ENCODE data around the gene PDE7B. TPM values are rescaled to one million over a fixed set of nuclear protein-coding genes. Genes with fewer than 3 reads are reported as not detected.

PDE7B gene
- total RNA-seq, 1 experiment from 2014 or later: 1.3 TPM

DNA sequence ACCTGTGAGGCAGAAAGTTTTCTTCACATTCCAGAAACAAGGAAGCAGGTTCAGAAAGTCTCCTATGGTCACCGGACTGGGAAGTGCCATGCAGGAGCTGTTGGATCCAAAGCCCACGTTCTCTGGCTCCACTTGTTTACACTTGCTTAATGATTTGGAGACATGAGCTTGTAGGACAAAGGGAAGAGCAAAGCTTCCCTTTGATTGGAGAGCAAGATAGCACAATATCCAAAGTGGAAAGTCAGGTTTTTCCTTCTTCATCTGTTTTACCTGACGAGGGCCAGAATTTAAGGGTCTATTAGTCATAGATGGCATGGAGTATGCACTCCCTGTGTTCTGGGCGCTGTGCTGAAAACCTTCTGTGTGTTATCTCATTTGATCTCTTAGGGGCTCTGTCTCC is 81.2 kb downstream of the PDE7B start:
- DNase-seq (ENCODE audit: low read depth): no peak

DNA sequence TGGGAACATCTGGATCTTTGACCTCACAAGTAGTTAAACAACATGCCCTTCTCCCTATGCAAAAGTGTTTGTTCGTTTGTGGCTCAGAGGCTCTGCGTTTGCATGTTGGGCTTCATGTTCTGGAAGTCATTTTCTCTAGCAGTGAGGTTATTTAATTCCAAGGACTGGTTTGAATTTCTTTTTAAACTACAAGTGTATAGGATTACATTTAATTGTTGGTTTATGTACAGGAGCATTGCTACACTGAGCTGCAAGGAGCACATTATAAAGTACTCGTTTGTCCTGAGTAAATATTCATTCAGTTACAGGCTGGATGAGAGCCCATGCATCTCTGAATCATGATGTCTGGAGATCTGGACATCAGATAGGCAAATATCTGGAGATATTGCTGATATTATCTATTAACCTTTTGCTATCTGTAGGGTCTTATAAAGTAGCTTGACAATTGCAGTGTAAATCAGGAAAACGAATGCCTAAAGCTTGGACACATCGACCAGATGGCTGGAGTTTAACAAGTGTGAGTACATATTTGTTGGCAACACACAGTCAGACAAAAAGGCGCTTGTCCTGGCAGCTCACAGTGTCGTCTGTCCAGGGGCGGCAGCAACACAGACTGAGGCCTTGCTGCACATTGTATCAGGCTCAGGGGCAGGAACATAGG is 84.6 kb downstream of the PDE7B start:
- no peak for DNase-seq (ENCODE audit: low read depth)

DNA sequence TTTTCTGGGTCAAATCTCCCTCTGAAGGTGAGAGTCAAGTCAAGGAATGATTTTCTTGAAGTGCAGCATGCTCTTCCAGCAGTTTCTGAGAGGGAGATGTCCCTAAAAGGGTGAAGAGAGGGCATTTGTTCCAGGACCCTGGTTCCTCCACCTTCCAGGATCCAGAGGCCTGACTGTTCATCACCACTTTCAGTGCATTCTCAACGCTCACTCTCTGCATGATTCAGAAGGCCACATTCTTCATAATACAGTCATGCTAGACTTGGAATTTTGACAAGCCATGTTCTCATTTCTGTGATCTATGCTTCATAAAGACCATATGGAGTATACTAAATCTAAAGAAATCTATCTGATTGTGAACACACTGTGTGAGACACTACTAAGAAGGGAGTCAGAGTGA is 85.1 kb downstream of the PDE7B start:
- peak; percentile 88 for DNase-seq (ENCODE audit: low read depth)

DNA sequence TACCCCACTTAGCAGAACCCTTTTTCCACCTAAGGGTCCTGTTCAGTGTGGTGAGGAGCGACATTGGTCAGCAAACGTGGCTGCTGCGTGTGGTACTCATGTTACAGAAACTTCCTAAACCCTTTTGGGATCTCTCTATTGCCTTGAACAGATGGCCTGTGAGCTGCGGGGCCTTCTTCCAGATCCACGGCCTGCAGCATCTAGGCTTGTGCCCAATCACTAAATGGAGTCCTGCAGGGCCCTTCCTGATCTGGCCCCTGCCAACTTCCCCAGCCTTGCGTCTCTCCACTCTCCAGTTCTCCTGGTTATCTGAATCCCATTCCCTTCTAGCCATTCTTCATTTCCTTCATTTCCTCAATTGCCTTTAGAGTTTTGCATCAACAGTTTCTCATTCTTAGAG is 85.6 kb downstream of the PDE7B start:
- no peak for DNase-seq (ENCODE audit: low read depth)

DNA sequence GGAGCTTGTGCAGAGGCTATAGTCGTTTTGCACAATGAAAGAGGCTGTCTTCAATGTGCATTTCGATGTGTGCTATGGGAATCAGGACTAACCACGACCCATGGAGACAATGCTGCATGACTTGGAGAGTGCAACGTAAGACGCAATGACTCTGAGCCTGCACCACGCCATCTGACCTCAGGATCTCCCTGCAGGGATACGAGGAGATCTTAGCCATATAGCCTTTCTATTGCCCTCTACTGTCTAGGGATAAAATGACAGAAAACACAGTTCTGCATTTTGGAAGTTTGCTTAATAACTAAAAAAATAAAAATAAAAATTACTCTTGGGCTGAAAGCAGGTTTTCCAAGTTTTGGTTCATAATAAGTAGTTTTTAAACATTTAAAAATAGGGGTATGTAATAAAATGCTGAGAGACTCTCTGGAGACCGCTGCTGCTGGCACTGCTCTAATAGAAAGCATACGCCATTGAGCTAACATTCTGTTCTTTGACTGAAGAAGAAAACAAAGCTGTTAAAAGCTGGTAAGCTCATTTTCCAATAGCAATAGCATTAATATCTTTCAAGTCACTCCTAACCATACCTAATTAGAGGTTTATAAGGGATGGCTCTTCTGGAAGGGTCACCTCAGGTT is 87.2 kb downstream of the PDE7B start:
- DNase-seq (ENCODE audit: low read depth): no peak

DNA sequence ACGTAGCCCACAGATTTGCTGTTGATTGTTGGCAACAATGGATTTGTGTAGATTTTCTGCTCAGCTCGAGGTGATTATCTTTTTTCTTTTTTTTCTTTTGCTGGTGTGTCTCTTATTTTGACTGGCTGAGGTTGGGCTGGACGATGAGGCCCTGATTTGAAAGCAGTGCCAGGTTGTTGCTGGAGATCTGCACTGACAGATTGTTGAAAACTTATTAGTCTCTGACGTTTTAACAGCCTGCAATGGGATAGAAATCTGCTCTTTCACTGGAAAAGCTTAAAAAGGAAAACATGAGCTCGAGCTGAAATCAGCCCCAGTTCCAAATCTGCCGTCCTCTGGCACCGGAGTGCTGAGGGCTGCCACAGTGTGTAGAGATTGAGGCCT is 87.7 kb downstream of the PDE7B start:
- no peak for DNase-seq (ENCODE audit: low read depth)

DNA sequence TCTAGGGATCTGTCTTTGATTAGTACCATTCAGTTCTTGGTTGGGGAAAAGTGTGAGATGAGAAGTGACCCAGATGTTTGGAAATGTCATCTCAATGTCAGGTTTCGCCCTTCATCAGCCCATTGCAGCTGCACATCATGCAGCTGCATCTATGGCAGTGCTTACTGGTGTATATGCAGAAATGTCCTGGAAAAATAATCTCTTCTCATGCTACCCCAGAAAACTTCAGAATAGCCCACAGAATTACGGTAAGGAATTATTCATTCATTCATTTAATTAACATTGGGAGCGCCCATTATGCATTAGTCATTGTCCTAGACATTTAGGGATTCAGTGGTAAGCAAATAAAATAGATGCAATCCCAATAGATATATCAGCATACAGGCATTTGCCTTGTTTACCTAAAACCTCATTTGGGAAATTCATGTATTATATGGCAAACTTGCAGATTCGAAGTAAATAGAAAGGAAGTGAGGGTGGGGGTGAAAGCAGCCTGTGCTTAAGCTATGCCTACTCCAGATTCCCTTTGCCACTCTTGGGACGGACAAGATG is 89.2 kb downstream of the PDE7B start:
- no peak for DNase-seq (ENCODE audit: low read depth)

DNA sequence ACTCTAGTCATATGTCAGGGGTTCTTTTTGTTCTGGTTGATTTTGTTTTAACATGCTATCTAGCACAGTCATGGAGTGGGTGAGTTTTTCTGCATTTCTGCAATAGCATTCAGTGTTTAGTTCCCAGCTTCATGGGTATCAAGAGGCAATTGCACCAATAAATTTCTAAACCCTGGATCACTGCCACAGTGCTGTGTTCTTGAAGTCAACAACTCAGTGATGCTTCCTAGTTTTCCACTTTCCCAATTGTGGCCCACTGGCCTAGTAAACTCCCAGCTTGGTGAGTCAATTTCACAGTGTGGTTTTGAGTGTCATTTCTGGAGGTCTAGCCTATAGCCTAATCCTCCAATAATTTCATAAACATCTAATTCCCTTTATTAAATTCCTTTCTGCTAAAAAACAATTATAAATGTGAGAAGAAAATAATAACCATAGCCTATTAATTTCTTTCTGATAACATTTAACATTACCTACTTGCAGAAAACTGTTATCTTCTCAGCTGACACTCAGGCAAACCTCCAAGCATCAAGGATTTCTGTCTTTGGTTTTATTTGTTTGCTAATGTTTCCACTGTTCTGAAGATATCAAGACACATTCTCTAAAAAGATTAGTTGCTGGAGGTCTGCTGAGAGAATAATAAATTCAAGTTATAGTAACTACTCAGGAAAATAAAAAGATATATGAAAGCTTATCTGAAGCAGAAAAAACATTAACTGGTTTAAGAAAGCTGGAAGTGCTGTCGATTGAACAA is 89.9 kb downstream of the PDE7B start:
- no peak for DNase-seq (ENCODE audit: low read depth)

DNA sequence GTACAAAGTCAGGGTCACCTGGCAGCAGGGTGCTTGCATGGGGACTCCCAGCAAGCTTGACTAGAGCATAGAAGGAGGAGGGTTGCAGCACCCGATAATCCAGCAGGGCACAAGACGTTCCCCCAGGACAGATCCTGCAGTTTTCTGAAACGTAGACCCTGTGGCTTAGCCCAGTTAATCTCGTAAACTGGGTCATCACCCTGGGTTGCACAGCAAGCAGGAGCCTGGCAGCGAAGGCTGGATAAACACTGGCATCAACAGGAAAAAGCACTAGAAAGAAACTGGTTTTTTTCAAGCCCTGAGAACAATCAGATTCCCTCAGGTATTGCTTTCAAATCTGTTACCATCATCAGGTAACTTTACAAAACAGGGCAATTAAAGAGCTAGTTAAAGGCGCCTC is 92.6 kb downstream of the PDE7B start:
- no peak for DNase-seq (ENCODE audit: low read depth)

DNA sequence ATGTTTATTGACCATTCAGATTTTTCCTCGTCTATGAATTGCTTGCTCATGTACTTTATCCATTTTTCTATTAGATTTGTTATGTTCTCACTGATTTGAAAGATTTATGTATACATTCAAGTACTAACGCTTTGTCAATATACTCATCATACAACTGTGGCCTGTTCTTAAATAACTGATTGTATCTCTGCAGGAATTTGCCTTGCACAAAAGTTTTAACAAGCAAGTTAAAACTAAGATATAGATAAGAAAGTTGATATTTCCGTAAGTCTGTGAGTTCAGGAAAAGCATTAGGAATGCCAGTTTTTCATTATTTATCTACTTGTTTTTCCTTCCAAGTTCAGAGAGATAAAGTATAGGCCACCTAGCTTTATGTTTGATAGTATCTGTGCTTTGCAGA is 95.2 kb downstream of the PDE7B start:
- no peak for DNase-seq (ENCODE audit: low read depth)

DNA sequence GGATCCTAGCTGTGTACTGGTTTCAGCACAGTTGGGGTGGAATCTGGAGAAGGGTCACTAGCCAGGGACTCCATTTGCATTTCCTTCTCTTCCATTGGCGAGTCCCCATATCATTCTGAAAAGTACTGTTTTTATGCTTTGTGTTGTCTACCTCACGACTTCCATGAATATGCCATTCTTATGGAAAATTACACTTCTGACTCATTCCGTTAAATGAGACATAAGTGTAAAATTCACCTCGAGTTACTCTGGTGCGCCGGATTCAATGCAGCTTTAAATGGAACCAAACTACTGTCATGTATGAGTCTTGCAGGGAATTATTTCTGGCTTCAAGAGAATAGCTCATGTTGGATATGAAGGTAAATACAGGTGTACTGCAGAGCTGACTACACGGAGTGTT is 99.2 kb downstream of the PDE7B start:
- no peak for DNase-seq (ENCODE audit: low read depth)

DNA sequence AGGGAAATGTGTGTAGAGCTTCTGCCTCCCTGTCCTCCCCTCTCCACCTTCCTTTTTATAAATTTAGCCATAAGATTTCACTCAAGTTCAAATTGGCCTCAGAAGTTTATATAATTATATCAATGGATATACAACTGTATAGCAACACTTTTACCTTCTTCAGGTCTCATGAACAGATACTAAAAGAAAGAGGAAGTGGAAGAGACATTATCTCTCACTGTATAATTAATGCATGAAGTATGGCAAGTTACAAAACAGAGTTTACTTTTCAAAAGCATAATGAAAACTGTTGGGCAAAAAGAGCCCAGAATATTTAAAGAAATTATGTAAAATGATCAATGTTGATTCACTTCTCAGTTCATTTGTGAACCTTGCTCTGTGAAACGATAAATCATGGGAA is 99.7 kb downstream of the PDE7B start:
- DNase-seq (ENCODE audit: low read depth): no peak

DNA sequence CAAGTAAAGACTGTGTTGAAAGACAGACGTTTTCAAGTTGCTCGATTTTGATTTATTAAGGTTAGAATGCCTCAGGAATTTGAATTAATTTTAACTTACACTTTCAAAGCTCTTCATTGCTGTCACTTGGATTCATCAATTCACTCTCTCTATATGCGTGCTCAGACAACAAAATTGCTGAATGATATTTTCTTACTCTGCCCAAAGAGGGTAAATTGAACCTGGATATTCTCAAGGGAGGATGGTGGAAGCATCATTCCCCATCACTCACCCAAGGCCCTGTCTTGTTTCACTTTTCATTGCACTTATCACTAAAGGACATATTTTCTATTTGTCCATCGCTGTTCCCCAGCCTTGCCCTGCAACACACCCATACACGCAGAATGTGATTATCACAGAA is 102.3 kb downstream of the PDE7B start:
- no peak for DNase-seq (ENCODE audit: low read depth)

DNA sequence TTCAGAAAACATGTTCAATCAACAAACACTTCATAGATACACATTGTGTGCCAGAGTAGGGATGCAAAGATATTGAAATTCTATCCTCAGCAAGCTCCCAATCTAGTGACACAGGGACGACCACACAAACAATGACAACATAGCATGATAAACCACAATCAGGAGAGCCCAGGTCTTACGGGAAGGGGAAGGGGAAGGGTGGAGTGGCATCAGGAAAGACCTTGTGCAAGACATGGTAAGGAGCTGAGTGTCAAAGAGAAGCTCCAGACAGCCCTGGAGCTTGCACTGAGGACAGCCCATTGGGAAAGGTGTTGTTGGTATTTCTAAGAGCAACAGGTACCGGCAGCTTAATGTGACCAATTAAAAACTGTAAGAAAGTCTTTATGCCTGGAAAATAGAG is 103.6 kb downstream of the PDE7B start:
- DNase-seq (ENCODE audit: low read depth): no peak

DNA sequence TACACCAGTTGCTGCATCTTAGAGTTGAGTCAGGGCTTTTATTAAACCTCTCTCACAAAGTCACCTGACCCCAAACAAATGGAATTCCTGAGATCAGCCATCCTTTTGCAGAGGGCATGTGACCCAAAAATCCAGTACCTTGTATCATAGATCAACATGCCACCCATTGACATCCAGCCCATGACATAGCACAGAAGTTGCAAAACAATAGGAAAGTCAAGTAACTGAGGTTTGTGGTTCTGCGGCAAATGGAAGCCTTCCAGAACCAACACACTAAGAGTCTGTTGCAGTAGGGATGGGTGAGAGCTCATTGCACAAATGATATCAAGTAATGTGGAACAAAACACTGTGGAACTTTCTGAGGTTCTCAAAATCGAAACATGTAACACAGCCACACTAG is 111.2 kb downstream of the PDE7B start:
- peak; percentile 94 for DNase-seq (ENCODE audit: low read depth)

DNA sequence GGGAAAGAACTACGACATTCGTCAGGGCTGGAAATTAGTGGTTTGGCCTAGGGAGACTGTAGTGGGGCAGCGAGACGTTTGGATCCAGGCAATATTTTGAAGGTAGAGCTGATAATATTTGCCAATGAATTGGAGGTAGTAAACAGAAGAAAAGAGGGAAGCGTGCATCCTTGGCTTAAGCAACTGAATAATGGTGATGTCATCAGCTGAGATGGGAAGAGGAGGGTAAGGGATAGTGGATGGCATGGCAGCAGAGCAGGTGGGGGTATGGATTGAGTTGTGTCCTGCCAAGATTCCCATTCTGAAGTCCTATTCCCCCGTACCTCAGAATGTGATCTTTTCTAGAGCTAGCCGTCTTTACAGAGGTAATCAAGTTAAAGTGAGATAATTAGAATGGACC is 119.2 kb downstream of the PDE7B start:
- DNase-seq (ENCODE audit: low read depth): no peak

DNA sequence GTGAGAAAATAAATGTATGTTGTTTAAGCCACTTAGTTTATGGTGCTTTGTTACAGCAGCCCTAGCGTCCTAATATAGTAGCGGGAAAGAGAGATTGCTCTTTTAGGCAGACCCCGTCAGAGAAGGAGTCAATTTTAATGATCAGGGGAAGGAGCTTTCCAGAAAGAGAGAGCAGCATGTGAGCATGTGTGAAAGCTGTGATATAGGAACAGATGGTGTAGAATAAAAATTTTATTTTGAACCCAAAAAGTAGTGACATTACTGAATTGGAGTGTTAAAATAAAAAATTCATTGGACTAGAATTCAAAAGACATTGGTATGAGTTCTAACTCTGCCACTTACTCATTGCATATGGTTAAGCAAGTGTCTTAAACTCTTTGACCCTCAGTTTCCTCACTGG is 119.8 kb downstream of the PDE7B start:
- DNase-seq (ENCODE audit: low read depth): no peak

DNA sequence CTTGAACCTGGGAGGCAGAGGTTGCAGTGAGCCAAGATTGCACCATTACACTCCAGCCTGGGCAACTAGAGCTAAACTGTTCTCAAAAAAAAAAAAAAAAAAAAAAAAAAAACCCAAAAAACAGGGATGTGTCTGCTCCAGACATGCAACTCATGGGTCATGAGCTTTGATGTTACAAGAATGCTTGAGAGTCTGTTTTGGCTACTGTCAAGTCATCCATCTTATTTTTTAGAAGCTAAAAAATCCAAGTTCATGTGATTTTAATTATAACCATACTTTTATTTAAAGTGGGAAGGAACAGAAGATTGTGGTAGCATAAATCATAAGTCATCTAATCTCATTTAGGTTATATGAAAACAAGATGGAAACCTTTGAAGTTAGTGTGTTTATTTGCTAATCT is 120.6 kb downstream of the PDE7B start:
- DNase-seq (ENCODE audit: low read depth): no peak

DNA sequence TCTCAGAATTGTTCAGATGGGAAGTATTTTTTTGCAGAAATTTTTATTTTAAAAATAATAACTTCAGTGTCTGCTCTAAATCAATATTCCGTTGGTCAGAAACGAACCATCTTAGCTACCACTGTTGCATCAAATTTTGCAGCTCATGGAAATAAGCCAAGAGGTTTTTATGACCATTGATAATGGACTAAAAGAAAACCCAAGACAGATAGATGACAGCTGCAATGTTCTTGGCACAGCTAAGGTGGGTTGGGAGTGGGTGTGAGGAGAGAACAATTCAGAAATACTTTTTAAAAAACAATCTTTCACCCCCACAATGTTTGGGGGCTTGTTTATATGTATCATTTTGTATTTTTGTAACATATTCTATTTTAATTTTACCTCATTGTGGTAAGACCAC is 121.1 kb downstream of the PDE7B start:
- no peak for DNase-seq (ENCODE audit: low read depth)

DNA sequence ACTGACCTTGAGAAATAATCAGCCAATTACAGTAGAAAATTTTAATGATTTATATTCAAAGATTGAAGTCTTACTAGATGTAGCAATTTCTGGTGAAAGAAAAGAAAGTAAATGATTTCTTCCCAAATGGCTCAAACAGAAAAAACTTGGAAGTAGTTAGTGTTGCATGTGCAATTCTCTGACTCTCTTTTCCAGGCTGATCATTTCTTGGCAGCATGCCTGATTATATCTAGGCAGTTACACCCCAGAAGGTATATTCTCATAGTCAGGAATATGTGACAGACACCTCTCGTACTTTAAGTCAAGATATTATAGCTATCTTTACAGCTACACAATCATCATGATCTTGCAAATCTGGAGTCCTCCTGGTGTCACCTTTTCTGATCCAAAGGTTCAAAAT is 122.9 kb downstream of the PDE7B start:
- no peak for DNase-seq (ENCODE audit: low read depth)

DNA sequence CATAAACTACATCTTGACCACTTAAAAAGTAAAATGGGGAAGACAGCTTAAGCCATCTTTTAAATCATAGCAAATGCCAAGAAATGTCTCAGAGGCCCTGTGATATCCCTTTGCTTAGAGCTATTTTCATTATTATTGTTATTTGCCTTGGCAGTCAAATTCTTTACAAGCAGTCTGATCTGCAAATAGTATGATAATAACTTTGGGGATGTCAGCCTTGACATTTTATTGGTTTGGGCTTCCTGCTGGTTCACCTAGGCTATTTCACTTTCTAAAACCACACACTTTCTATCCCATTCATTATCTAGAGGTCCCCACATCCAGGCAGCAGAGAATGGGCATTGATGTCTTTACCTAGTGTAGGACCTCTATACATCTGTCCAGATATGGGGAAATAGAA is 125.1 kb downstream of the PDE7B start:
- DNase-seq (ENCODE audit: low read depth): no peak

DNA sequence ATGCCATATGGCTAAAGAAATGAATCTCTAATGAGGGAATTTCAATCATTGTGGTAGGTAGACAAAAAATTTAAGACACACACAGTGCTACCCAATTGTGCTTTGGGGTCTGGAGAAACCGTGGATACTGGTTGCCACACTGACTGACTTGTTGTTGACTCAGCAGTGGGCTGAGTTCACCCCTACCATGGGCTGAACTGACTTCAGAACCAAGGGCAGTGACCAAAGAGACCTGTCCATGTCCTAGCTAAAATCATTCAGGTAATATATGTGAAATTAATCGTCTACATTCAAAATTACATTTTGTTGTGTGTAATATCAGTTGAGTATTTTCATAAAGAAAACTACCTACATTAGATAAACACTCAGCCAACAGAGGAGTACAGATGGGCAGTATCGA is 131.6 kb downstream of the PDE7B start:
- no peak for DNase-seq (ENCODE audit: low read depth)

All from HT1080 (cell line).